COLO668 (cell line): ENCODE data around the gene MITF.

ENCODE experiments used
- DNase-seq: peaks from one replicate; lab custom pipeline; 2025; ENCODE audit not compliant: unreplicated experiment; lab: John Stamatoyannopoulos, UW

MITF gene

DNA sequence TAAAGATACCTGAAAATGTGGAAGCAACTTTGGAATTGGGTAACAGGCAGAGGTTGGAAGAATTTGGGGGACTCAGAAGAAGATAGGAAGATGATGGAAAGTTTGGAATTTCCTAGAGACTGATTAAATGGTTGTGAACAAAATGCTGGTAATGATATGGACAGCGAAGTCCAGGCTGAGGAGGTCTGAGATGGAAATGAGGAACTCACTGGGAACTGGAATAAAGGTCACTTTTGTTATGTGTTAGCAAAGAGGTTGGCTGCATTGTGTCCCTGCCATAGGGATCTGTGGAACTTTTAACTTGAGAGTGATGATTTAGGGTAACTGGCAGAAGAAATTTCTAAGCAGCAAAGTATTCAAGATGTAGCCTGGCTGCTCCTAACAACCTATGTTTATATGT, 13.0 kb downstream of the MITF start:
- DNase-seq, result no peak

GRCh38 chr3:69753179-69753775, 14.0 kb downstream of the MITF start:
- no peak for DNase-seq

DNA sequence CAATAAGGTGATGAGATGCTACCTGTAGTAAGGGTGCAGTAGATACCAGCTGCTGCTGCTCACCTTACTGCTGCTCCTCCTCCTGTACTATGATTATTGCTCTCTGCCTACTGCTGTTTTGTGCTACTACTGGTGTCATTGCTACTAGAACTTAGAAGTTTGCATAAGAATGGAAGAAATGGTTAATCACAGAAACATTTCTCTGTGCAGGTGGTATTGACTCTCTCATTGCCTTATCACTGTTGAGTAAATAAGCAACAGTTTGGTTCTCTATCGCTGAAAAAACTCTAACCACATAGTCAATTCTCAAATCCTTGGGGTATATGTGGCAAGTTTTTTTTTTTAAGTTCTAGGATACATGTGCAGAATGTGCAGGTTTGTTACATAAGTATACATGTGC, 16.5 kb downstream of the MITF start:
- no peak for DNase-seq

- no peak for DNase-seq
Observed at GRCh38 chr3:69761896-69762767, 22.9 kb downstream of the MITF start.

DNA sequence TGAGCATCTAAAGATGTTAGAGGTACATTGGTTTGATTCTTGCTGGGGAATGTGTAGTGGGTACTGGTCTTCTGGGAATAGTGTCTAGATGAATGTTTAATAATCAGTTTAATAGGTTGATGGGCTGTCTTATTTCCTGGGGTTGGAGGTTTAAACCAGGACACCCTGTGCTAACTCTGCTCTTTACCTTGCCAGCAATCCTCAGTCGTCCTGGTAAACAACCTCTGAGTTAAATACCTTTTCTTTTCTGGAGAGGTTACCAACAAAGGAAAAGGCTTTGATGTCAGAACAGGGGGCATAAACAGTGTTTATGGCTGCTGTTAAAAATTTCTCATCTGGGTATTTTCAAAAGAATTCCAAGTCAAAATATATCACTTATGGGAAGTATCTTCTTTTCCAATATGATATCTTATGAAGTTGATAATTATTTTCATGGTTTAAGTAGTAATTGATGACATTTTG, 23.5 kb downstream of the MITF start:
- no peak for DNase-seq

- DNase-seq, result no peak
Observed at GRCh38 chr3:69763458-69763857, 24.2 kb downstream of the MITF start.

DNA sequence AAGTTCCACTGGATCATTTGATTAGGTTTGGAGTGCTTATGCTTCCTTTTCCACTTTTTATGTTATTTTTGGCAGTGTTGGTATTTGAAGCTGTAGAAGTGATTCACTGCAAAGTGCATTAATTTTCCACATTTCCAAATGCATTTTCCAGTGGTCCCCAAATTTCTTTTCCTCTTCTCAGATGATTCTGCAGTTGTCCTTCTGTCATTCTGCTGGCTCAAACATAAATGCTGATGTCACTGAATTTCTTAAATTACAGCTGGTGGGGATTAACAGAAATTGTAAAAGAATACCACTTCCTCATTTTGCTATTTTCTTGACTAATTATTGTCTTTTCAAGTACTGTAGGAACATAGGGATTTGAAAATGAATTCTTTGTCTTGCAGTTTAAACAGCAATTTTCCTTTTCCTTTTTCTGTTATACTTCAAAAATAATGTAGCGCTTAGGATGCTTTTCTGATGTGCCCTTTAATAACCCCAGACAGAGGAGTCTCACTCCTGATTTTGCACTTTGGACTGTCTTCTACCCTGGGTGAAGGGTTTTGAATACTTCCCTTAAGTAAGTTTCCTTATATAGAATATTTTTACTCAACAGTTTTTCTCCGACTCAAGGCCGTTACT, 25.0 kb downstream of the MITF start:
- no peak for DNase-seq

GRCh38 chr3:69764861-69765260, 25.6 kb downstream of the MITF start:
- DNase-seq, result no peak

DNA sequence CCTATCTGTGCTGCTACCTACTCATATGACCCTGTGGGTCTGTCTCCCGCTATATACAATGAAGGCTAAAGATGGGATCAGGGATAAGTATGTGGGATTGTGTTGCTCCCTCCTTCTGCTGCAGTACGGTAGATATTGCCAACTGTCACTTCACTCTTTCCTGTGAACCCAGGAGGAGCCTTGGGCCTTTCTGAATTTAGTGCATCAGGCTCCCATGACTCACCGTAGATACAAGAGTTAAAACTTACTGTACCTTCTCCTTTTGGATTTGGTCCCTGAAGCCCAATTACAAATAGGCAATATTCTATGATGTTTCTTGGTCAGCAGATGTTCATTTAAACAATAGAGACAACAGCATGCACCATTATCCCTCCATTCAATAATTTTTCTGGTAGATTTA, 27.4 kb downstream of the MITF start:
- no peak for DNase-seq

GRCh38 chr3:69767571-69767970, 28.3 kb downstream of the MITF start:
- no peak for DNase-seq

GRCh38 chr3:69768438-69768837, 29.2 kb downstream of the MITF start:
- DNase-seq, result no peak

GRCh38 chr3:69770219-69770618, 31.0 kb downstream of the MITF start:
- no peak for DNase-seq

GRCh38 chr3:69770976-69771634, 31.8 kb downstream of the MITF start:
- no peak for DNase-seq

DNA sequence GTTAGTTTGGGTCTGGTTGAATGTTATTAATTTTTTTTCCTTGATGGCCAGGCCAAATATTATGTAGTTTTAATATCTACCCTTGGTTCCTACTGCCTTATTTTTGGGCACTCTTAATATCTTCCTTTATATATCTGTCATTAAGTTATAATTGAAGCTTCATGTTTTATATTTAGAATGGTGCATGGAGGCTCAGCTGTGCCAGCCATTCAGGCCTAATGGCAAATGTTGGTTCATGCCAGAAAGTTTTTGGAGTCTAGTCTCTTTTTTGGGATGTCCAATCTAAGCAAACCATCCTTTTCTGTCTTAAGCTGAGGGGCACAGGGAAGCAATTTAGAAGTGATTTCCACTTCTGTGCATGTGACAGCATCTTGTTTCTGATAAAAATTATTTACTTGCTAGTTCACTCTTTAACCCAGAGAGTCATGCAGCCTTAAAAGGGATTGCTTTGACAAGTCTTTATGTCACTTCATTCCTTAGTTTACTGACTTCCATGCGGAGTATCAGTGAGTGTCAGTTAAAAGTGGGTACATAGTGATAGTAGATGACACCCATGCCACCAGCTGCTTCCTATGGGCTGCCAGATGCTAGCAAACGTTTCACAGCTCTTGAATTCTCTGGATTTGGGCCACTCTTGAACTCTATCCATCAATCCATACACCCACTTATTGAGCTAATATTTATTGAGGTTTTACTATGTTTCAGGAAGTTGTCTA, 33.0 kb downstream of the MITF start:
- no peak for DNase-seq

GRCh38 chr3:69774029-69774428, 34.8 kb downstream of the MITF start:
- no peak for DNase-seq

GRCh38 chr3:69775751-69776150, 36.5 kb downstream of the MITF start:
- no peak for DNase-seq

GRCh38 chr3:69776289-69776688, 37.0 kb downstream of the MITF start:
- no peak for DNase-seq

DNA sequence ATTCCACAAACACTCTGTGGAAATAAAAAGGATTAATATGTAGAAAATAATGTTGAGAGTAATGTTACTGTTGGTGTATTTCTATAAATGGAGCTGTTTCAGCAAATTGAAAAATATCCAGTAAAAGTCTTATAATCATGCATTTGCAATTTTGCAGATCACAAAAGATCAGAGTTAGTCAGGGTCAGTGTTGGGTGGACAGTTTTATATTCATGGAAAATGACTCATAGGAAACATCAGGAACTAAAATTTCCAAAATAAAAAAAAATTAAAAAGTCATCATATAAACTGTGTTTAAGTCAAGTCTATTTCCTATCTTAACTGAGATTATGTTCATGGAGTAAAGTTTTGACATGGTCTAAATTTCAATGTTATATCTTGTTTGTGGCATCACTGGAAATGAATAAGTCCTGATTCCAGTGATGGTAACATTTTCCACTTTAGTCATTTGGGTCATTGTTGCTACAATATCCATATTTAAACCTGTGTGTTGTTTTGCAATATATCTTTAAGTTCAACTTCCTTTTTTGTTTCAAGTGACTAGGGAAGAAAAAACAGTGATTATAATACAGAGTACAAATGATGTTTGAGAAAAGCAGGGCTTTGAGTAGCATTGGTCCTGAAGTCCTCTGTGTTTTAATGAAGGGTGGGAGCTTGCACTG, 37.8 kb downstream of the MITF start:
- DNase-seq, result no peak

DNA sequence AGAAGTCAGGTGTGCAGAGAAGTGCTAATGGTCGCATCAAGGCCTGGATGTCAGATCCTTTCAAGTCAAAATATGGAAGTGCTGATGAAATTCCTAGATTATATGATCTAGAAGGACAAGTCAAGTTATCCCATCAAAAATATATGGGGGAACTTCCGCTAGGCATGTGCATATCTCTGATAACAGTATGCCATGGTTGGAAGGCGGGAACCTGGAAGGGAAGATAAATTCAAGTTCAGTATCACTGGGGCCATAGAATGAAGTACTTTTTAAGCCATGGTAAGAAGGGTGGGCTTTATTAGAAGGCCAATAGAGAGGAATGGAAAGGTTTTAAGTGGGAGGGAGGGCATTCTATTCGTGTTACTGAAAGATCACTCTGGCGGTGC, 38.3 kb downstream of the MITF start:
- DNase-seq, result no peak

- no peak for DNase-seq
Observed at GRCh38 chr3:69781593-69781992, 42.3 kb downstream of the MITF start.
